ENCODE data around the gene ANKRD53.

The ANKRD53 gene

GRCh38 chr2:70978341-70979179, at the start of gene ANKRD53:
Gene ANKRD53 (plus strand): TSS chr2:70978630. CDS start chr2:70978646, 16 bp downstream.
- DNase-seq (ENCODE audit: low read depth in 2 of 3, low spot score in 1 of 3) = no peak

GRCh38 chr2:70930371-70931329, 47.8 kb upstream of the ANKRD53 start:
- no peak for DNase-seq (ENCODE audit: low read depth in 2 of 3, low spot score in 1 of 3)

GRCh38 chr2:70931376-70932000, 46.9 kb upstream of the ANKRD53 start:
- DNase-seq (ENCODE audit: low read depth in 2 of 3, low spot score in 1 of 3) = no peak

- DNase-seq (ENCODE audit: low read depth in 2 of 3, low spot score in 1 of 3) = no peak
Observed at GRCh38 chr2:70932631-70933230, 45.7 kb upstream of the ANKRD53 start.

GRCh38 chr2:70934981-70935380, 43.4 kb upstream of the ANKRD53 start:
- DNase-seq (ENCODE audit: low read depth in 2 of 3, low spot score in 1 of 3) = no peak

GRCh38 chr2:70935468-70936164, 42.8 kb upstream of the ANKRD53 start, which contains the start of gene ATP6V1B1:
Gene ATP6V1B1 (plus strand): TSS chr2:70935900. CDS start chr2:70935955, 55 bp downstream.
- DNase-seq (ENCODE audit: low read depth in 2 of 3, low spot score in 1 of 3) = no peak

GRCh38 chr2:70936165-70936978, 42.1 kb upstream of the ANKRD53 start:
- no peak for DNase-seq (ENCODE audit: low read depth in 2 of 3, low spot score in 1 of 3)

- DNase-seq (ENCODE audit: low read depth in 2 of 3, low spot score in 1 of 3) = no peak
Observed at GRCh38 chr2:70936979-70937811, 41.2 kb upstream of the ANKRD53 start.

- DNase-seq (ENCODE audit: low read depth in 2 of 3, low spot score in 1 of 3) = no peak
Observed at GRCh38 chr2:70937866-70938585, 40.4 kb upstream of the ANKRD53 start.

- no peak for DNase-seq (ENCODE audit: low read depth in 2 of 3, low spot score in 1 of 3)
Observed at GRCh38 chr2:70938586-70938950, 39.9 kb upstream of the ANKRD53 start.

- DNase-seq (ENCODE audit: low read depth in 2 of 3, low spot score in 1 of 3) = no peak
Observed at GRCh38 chr2:70939001-70939838, 39.2 kb upstream of the ANKRD53 start.

GRCh38 chr2:70939839-70940580, 38.4 kb upstream of the ANKRD53 start:
- DNase-seq (ENCODE audit: low read depth in 2 of 3, low spot score in 1 of 3) = no peak

- no peak for DNase-seq (ENCODE audit: low read depth in 2 of 3, low spot score in 1 of 3)
Observed at GRCh38 chr2:70941186-70941585, 37.2 kb upstream of the ANKRD53 start.

- no peak for DNase-seq (ENCODE audit: low read depth in 2 of 3, low spot score in 1 of 3)
Observed at GRCh38 chr2:70941701-70942100, 36.7 kb upstream of the ANKRD53 start.

- DNase-seq (ENCODE audit: low read depth in 2 of 3, low spot score in 1 of 3) = no peak
Observed at GRCh38 chr2:70942396-70943204, 35.8 kb upstream of the ANKRD53 start.

All from stimulated activated CD4-positive, alpha-beta T cell treated with anti-CD3 and anti-CD28 coated beads, Interleukin-12 subunit alpha, Interleukin-12 subunit beta, amount 100 ng/mL, for 48 hours (primary cell).